ENCODE measurements around the gene NFATC1.
A peak's percentile ranks its signal among the peaks of the same experiment; 100 is the strongest.

The NFATC1 gene

GRCh38 chr18:79445696-79446561 is 50.2 kb downstream of the NFATC1 start:
- DNase-seq = peak; percentile 68

- DNase-seq = no peak
Observed at GRCh38 chr18:79446931-79447330, 51.2 kb downstream of the NFATC1 start.

- no peak for DNase-seq
Observed at GRCh38 chr18:79447703-79448367, 52.1 kb downstream of the NFATC1 start.

- DNase-seq = no peak
Observed at GRCh38 chr18:79448621-79449020, 52.9 kb downstream of the NFATC1 start.

- DNase-seq = no peak
Observed at GRCh38 chr18:79449551-79450288, 54.0 kb downstream of the NFATC1 start.

GRCh38 chr18:79450289-79451080 is 54.8 kb downstream of the NFATC1 start:
- DNase-seq = no peak

GRCh38 chr18:79451237-79452125 is 55.8 kb downstream of the NFATC1 start:
- no peak for DNase-seq

- DNase-seq = no peak
Observed at GRCh38 chr18:79452190-79452990, 56.7 kb downstream of the NFATC1 start.

- no peak for DNase-seq
Observed at GRCh38 chr18:79452991-79453645, 57.4 kb downstream of the NFATC1 start.

- DNase-seq = no peak
Observed at GRCh38 chr18:79453816-79454735, 58.3 kb downstream of the NFATC1 start.

GRCh38 chr18:79455261-79455660 is 59.5 kb downstream of the NFATC1 start:
- no peak for DNase-seq

GRCh38 chr18:79456105-79456980 is 60.6 kb downstream of the NFATC1 start:
- DNase-seq = no peak

- no peak for DNase-seq
Observed at GRCh38 chr18:79457239-79457638, 61.5 kb downstream of the NFATC1 start.

- DNase-seq = no peak
Observed at GRCh38 chr18:79457652-79458051, 61.9 kb downstream of the NFATC1 start.

- peak; percentile 84 for DNase-seq
Observed at GRCh38 chr18:79458131-79458838, 62.6 kb downstream of the NFATC1 start.

GRCh38 chr18:79458917-79459803 is 63.4 kb downstream of the NFATC1 start:
- DNase-seq = no peak

Measured in fibroblast of upper back skin (primary cell).